Measurements from ENCODE around the gene CHMP2A. TPM values are rescaled to one million over a fixed set of nuclear protein-coding genes. Genes with fewer than 3 reads are reported as not detected.
"Not testable (repeated sequence)": the region's sequence is repeated elsewhere in the genome, so short reads cannot be mapped to it uniquely, and the experiment has no call there.

Gene CHMP2A
- total RNA-seq, 2 experiments from 2014 or later = 72.7 to 101 TPM

DNA sequence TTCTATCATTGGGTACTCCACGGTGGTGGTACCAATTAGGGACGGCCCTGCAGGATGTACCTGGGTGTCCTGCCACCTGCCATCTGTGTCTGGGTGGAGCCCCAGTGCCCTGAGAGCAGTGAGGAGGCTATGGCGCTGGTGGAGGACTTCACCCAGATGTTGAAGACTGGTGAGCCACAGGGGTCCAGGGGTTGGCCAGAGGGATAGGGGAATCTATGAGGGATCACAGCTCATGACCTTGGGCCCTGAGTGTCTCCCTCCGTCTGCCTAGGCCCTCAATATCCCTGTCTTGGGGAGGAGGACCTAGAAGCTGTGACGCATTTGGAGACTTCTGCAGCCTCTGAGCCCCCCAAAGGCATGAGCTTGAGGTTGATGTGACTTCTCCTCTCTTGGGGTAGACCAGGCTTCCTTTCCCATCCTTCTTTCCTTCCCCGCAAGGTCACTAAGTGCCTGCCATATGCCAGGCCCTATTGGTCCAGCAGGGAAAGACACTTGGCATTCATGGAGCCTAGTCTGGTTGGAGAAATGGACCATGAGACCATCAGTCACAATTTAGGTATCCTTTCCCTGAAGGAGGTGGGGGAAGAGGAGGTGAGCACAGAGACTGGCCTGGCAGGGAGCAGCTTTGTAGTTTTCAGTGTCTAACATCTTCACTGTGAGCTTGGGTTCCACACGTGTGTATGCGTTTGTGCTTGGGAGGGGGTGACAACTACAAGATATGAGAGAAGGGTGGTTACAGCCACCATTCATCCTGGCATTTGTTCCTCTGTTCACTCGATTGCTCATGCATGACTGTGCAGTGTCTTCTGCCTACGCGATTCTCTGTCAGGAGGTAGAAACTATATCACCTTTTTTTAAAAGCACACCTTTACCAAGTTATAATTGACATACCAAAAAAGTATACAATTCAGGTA lies 23.4 kb upstream of the CHMP2A start:
- Histone ChIP-seq H3K9me2 (ENCODE audit: insufficient read depth, low read length) (no peaks in the 10 kb centered on the region), H2AFZ (ENCODE audit: low read length) (peak overlapping the region; percentile 24; the same call in 1 of the 2 replicates), H3K36me3 (ENCODE audit: insufficient read depth, low read length) (peaks cover 17% of the 10 kb centered on the region), H3K4me2 (ENCODE audit: low read length) (peak overlapping the region; percentile 72), H3K79me2 (ENCODE audit: insufficient read depth, low read depth, low read length) (no peaks in the 10 kb centered on the region), H3K9me3 (ENCODE audit: low read length) (no peaks in the 10 kb centered on the region), H4K20me1 (ENCODE audit: insufficient read depth, low read length) (no peaks in the 10 kb centered on the region), H3K27ac (ENCODE audit: low read depth, low read length, poor library complexity, severe bottlenecking) (peak overlapping the region; percentile 32), H3K4me1 (ENCODE audit: insufficient read depth, low read length, poor library complexity, severe bottlenecking) (peaks cover 35% of the 10 kb centered on the region), H3K4me3 (ENCODE audit: low read depth, low read length, poor library complexity, severe bottlenecking) (peak overlapping the region; percentile 39)
- CTCF ChIA-PET (ENCODE audit: unreplicated experiment) = no interaction called here
- BruUV-seq (replicated peaks) = no TSS peak
- TF ChIP-seq EZH2phosphoT487 (IDR thresholded peaks at IDR 0.05; ENCODE audit: borderline replicate concordance, low read depth, low read length) = no peak
- TF ChIP-seq, protein P1, sequence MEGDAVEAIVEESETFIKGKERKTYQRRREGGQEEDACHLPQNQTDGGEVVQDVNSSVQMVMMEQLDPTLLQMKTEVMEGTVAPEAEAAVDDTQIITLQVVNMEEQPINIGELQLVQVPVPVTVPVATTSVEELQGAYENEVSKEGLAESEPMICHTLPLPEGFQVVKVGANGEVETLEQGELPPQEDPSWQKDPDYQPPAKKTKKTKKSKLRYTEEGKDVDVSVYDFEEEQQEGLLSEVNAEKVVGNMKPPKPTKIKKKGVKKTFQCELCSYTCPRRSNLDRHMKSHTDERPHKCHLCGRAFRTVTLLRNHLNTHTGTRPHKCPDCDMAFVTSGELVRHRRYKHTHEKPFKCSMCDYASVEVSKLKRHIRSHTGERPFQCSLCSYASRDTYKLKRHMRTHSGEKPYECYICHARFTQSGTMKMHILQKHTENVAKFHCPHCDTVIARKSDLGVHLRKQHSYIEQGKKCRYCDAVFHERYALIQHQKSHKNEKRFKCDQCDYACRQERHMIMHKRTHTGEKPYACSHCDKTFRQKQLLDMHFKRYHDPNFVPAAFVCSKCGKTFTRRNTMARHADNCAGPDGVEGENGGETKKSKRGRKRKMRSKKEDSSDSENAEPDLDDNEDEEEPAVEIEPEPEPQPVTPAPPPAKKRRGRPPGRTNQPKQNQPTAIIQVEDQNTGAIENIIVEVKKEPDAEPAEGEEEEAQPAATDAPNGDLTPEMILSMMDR (conservative IDR thresholded peaks at IDR 0.05; ENCODE audit: low read length) = no peak
- DNase-seq (ENCODE audit: low spot score) = no peak
- POLR2A ChIA-PET = interaction anchor here (0.5 to 2.3 kb wide), 3 partner anchors 13 to 58 kb away, joined by 3 to 11 read pairs (median 6); partner anchors contain the start of gene ZBTB45
- intact Hi-C loops (cut with micrococcal nuclease; ENCODE audit: unreplicated experiment) = no loop called here

DNA sequence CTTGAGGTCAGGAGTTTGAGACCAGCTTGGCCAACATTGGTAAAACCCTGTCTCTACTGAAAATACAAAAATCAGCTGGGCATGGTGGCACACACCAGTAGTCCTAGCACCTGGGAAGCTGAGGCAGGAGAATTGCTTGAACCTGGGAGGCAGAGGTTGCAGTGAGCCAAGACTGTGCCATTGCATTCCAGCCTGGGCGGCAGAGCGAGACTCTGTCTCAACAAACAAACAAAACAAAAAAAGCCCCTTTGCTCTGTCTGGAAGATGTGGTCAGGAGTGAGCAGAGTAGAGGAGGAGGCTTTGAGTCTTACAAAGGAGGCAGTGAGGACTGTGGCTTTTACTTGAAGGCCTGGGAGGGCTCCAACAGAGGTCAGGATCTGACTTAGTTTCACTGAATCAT lies 22.7 kb upstream of the CHMP2A start:
- CTCF ChIA-PET (ENCODE audit: unreplicated experiment) = not testable (repeated sequence)

DNA sequence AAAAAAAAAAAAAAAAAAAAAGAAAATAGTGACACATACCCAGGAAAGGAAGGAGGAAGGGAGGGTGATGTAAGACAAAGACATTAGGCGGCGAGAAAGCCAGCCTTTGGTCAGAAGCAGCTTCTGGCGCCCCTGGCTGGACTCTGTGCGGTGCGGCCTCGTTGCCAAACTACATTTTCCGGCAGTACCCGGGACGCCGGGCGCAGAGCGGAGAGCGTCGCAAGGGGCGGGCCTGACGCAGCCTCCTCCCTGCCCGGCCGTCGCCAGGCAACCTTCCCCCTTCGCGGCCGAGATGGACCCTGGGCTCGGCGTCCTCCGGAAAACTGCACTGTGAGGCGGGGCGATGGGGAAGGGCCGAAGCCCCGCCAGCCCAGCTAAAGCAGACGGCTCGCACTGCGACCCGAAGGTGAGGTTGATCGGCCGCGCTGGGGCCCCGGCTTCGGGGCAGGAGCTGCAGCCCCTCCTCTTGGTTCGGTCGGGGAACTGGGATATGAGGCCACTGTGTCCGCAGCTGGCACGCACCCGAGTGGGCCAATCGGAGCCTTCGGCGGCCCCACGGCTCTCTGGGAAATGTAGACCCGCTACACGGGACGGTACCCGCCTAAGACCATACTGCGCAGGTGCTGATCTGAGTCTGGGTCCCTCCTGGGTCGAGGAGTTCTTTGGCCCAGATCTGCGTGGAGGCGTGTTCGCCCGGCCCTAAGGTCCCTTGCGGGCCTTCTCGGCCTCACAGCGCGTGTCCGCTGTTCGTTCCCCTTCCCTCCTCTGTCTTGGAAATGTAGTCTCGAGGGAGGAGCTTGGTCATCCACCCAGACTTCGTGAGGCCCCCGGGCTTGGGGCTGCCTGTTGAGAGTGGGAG lies 20.5 kb upstream of the CHMP2A start:
- H3K27ac ChIP-seq (ENCODE audit: low read depth, low read length, poor library complexity, severe bottlenecking) = peak overlapping the region; percentile 51
- CTCF ChIA-PET (ENCODE audit: unreplicated experiment) = no interaction called here
- peak overlapping the region; percentile 67 for H2AFZ ChIP-seq (ENCODE audit: low read length)
- H3K9me3 ChIP-seq (ENCODE audit: low read length) = no peaks in the 10 kb centered on the region
- peak overlapping the region; percentile 76 for H3K4me3 ChIP-seq (ENCODE audit: low read depth, low read length, poor library complexity, severe bottlenecking)
- no peaks in the 10 kb centered on the region for H3K9me2 ChIP-seq (ENCODE audit: insufficient read depth, low read length)
- BruUV-seq (replicated peaks) = TSS peak; percentile 79
- no peaks in the 10 kb centered on the region for H3K79me2 ChIP-seq (ENCODE audit: insufficient read depth, low read depth, low read length)
- H3K4me1 ChIP-seq (ENCODE audit: insufficient read depth, low read length, poor library complexity, severe bottlenecking) = peaks cover 46% of the 10 kb centered on the region
- H3K36me3 ChIP-seq (ENCODE audit: insufficient read depth, low read length) = peaks cover 12% of the 10 kb centered on the region; the same call in 1 of the 2 replicates
- TF ChIP-seq, protein P1 (conservative IDR thresholded peaks at IDR 0.05; ENCODE audit: low read length) = no peak
- TF ChIP-seq EZH2phosphoT487 (IDR thresholded peaks at IDR 0.05; ENCODE audit: borderline replicate concordance, low read depth, low read length) = no peak
- POLR2A ChIA-PET = interaction anchor here (0.6 to 1.0 kb wide), 3 partner anchors 61 to 360 kb away, joined by 4 to 5 read pairs (median 4); no protein-coding TSS in a partner anchor
- H4K20me1 ChIP-seq (ENCODE audit: insufficient read depth, low read length) = no peaks in the 10 kb centered on the region
- intact Hi-C loops (cut with micrococcal nuclease; ENCODE audit: unreplicated experiment) = no loop called here
- H3K4me2 ChIP-seq (ENCODE audit: low read length) = peak overlapping the region; percentile 89
- peak; percentile 89 for DNase-seq (ENCODE audit: low spot score)

More for the DNA sequence above, 22.7 kb upstream of the CHMP2A start:
- H3K79me2 ChIP-seq (ENCODE audit: insufficient read depth, low read depth, low read length); H3K4me3 ChIP-seq (ENCODE audit: low read depth, low read length, poor library complexity, severe bottlenecking); H4K20me1 ChIP-seq (ENCODE audit: insufficient read depth, low read length); H3K9me2 ChIP-seq (ENCODE audit: insufficient read depth, low read length); H3K36me3 ChIP-seq (ENCODE audit: insufficient read depth, low read length); BruUV-seq (replicated peaks); H3K9me3 ChIP-seq (ENCODE audit: low read length); intact Hi-C loops (cut with micrococcal nuclease; ENCODE audit: unreplicated experiment); H3K27ac ChIP-seq (ENCODE audit: low read depth, low read length, poor library complexity, severe bottlenecking); DNase-seq (ENCODE audit: low spot score); POLR2A ChIA-PET; H2AFZ ChIP-seq (ENCODE audit: low read length): not testable (repeated sequence)
- Histone ChIP-seq H3K4me2 (ENCODE audit: low read length) (peak overlapping the region; percentile 72; the same call in 1 of the 2 replicates), H3K4me1 (ENCODE audit: insufficient read depth, low read length, poor library complexity, severe bottlenecking) (peaks cover 35% of the 10 kb centered on the region)

Data from OCI-LY7 (cell line).